ENCODE measurements around the gene GSE1.

GSE1 gene

DNA sequence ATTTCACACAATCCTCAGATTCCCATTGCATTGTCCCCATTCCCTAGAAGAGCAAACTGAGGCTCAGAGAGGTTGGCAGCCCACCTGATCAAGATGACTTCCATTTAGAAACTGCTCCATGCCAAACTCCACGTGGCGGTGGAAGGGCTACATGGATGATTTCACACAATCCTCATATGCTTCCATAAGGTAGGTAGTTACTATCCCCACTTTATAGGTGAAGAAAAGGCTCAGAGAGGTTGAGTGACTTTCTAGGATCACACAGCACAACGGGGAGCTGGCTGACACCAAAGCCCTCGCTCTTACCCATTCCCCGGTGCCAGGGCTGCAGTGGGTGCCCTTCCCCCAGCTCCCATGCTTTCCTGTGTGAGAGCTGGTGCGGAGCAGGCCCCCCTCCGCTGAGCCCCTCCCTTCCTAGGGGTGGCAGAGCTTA lies 85.4 kb downstream of the GSE1 start:
- H3K9me3 ChIP-seq, result no peaks in the 10 kb centered on the region
- H3K36me3 ChIP-seq, result no peaks in the 10 kb centered on the region
- no peak overlapping the region for H3K27ac ChIP-seq
- H3K4me3 ChIP-seq (ENCODE audit: low read depth in 1 of 2, low read length in 1 of 2), result no peak overlapping the region
- H3K4me1 ChIP-seq (ENCODE audit: control insufficient read depth in 1 of 2, insufficient read depth in 1 of 2, low read depth in 1 of 2, low read length in 1 of 2), result no peaks in the 10 kb centered on the region
- no peak for TF ChIP-seq CTCF (IDR thresholded peaks at IDR 0.05)
- H3K27me3 ChIP-seq, result peaks cover 22% of the 10 kb centered on the region

GRCh38 chr16:85698935-85699558 lies 85.9 kb downstream of the GSE1 start:
- no peak overlapping the region for H3K27ac ChIP-seq
- no peak overlapping the region for H3K4me3 ChIP-seq (ENCODE audit: low read depth in 1 of 2, low read length in 1 of 2)

DNA sequence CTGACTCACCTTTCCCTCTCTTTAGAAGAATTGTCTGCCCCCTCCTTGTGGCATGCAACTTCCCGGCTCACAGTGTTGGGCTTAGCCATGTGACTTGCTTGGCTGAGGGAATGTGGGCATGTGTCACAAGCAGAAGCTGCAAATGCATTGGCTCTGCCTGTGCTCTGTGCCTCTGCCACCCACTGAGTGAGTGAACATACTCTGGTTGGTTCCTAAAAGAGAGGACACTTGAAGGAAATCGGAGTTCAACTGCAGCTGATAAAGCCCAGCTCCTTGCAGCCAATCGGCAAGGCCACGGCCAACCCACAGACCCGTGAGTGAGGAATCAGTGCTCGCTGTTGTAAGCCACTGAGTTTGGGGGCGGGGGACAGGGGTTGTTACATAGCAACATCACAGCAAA lies 86.5 kb downstream of the GSE1 start:
- Histone ChIP-seq H3K27ac (no peak overlapping the region), H3K36me3 (no peaks in the 10 kb centered on the region), H3K4me3 (ENCODE audit: low read depth in 1 of 2, low read length in 1 of 2) (no peak overlapping the region), H3K4me1 (ENCODE audit: control insufficient read depth in 1 of 2, insufficient read depth in 1 of 2, low read depth in 1 of 2, low read length in 1 of 2) (no peaks in the 10 kb centered on the region), H3K9me3 (no peaks in the 10 kb centered on the region), H3K27me3 (peaks cover 22% of the 10 kb centered on the region)
- TF ChIP-seq CTCF (IDR thresholded peaks at IDR 0.05), result no peak

More at GRCh38 chr16:85698935-85699558, 85.9 kb downstream of the GSE1 start:
- peaks cover 22% of the 10 kb centered on the region for H3K27me3 ChIP-seq
- no peak for TF ChIP-seq CTCF (IDR thresholded peaks at IDR 0.05)
- H3K9me3 ChIP-seq, result no peaks in the 10 kb centered on the region
- H3K36me3 ChIP-seq, result no peaks in the 10 kb centered on the region
- H3K4me1 ChIP-seq (ENCODE audit: control insufficient read depth in 1 of 2, insufficient read depth in 1 of 2, low read depth in 1 of 2, low read length in 1 of 2), result no peaks in the 10 kb centered on the region

- Histone ChIP-seq H3K27ac (no peak overlapping the region), H3K9me3 (no peaks in the 10 kb centered on the region), H3K36me3 (no peaks in the 10 kb centered on the region), H3K27me3 (no peaks in the 10 kb centered on the region), H3K4me3 (ENCODE audit: low read depth in 1 of 2, low read length in 1 of 2) (no peak overlapping the region), H3K4me1 (ENCODE audit: control insufficient read depth in 1 of 2, insufficient read depth in 1 of 2, low read depth in 1 of 2, low read length in 1 of 2) (no peaks in the 10 kb centered on the region)
- no peak for TF ChIP-seq CTCF (IDR thresholded peaks at IDR 0.05)
These were observed 90.9 kb downstream of the GSE1 start for GRCh38 chr16:85704011-85704410.

- no peaks in the 10 kb centered on the region for H3K27me3 ChIP-seq
- no peak overlapping the region for H3K4me3 ChIP-seq (ENCODE audit: low read depth in 1 of 2, low read length in 1 of 2)
- no peak overlapping the region for H3K27ac ChIP-seq
- no peaks in the 10 kb centered on the region for H3K9me3 ChIP-seq
- TF ChIP-seq CTCF (IDR thresholded peaks at IDR 0.05), result no peak
- H3K36me3 ChIP-seq, result peaks cover 3% of the 10 kb centered on the region
- no peaks in the 10 kb centered on the region for H3K4me1 ChIP-seq (ENCODE audit: control insufficient read depth in 1 of 2, insufficient read depth in 1 of 2, low read depth in 1 of 2, low read length in 1 of 2)
These were observed 92.1 kb downstream of the GSE1 start for GRCh38 chr16:85704900-85705846.

All from neutrophil (primary cell).